Spleen (tissue), 7 donors: Measurements from ENCODE around the gene ARHGAP21.
"Not testable (repeated sequence)": the region's sequence is repeated elsewhere in the genome, so short reads cannot be mapped to it uniquely, and the experiment has no call there.

Source experiments
- CTCF ChIP-seq, 11 experiments: fragments of 200-600 bp in 7 of 11; fragments of 450-650 bp in 4 of 11; sonication (generic) in 4 of 11; IDR thresholded peaks in 8 of 11; conservative IDR thresholded peaks in 3 of 11; 1 replicate in 7 of 11; 2 replicates in 4 of 11; pipeline versions ENCODE4 v1.4.0 to v1.8.0; 2016 to 2021; ENCODE audit warnings: antibody characterized with exemption in 11 of 11, inconsistent platforms in 4 of 11, mild to moderate bottlenecking in 1 of 11
- POLR2A ChIP-seq, 3 donors: fragments of 450-650 bp; IDR thresholded peaks; one replicate each; pipeline ENCODE4 v1.5.1; 2017; ENCODE audit warnings: antibody characterized with exemption in 3 of 3, mild to moderate bottlenecking in 1 of 3
- POLR2AphosphoS5 ChIP-seq, 3 donors: sonication (generic); formaldehyde crosslinking; IDR thresholded peaks; one replicate each; pipeline ENCODE4 v1.5.1; 2017; ENCODE audit warnings: antibody characterized with exemption in 3 of 3
- donor health status: DM: no; HTN: no; CAD: no; lungs with moderate emphysema.
- donor health status: DM: no; HTN: no; CAD: no.
- donor health status: DM: no; HTN: no; CAD: no.

DNA sequence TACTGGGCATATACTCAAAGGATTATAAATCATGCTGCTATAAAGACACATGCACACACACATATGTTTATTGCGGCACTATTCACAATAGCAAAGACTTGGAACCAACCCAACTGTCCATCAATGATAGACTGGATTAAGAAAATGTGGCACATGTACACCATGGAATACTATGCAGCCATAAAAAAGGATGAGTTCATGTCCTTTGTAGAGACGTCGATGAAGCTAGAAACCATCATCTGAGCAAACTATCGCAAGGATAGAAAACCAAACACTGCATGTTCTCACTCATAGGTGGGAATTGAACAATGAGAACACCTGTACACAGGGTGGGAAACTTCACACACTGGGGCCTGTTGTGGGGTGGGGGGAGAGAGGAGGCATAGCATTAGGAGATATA is 65.4 kb downstream of the ARHGAP21 start:
- TF ChIP-seq CTCF (IDR thresholded peaks at IDR 0.05 in 8 of 11, conservative IDR thresholded peaks at IDR 0.05 in 3 of 11); POLR2AphosphoS5 (IDR thresholded peaks at IDR 0.05); POLR2A (IDR thresholded peaks at IDR 0.05): not testable (repeated sequence)
